Activated T-cell treated with anti-CD3 and anti-CD28 coated beads, Interleukin-2, amount 50 U/mL, for 4 hours (primary cell): ENCODE measurements around the gene NARS2. TPM values are rescaled to one million over a fixed set of nuclear protein-coding genes. Genes with fewer than 3 reads are reported as not detected.

ENCODE experiments used
- ATAC-seq, 2 donors: fragments of 200-7000 bp; cut with Tn5 transposase; one replicate each; pipeline ENCODE4 v1.10.0; 2021
- DNase-seq: peaks from one replicate; pipeline ENCODE4 v3.0.0-alpha.2; 2020
- H3K27me3 Mint-ChIP-seq: one replicate; pipeline ENCODE4 v1.8.0; 2021; ENCODE audit warnings: low read depth, mixed read lengths
- H3K36me3 Mint-ChIP-seq: one replicate; pipeline ENCODE4 v1.8.0; 2022; ENCODE audit warnings: mixed read lengths; ENCODE audit not compliant: insufficient read depth
- H3K4me1 Mint-ChIP-seq: one replicate; pipeline ENCODE4 v1.8.0; 2021; ENCODE audit warnings: low read depth, mixed read lengths
- H3K4me3 Mint-ChIP-seq: one replicate; pipeline ENCODE4 v1.8.0; 2021; ENCODE audit warnings: mild to moderate bottlenecking, moderate library complexity, mixed read lengths
- H3K9me3 Mint-ChIP-seq: one replicate; pipeline ENCODE4 v1.8.0; 2021; ENCODE audit warnings: mixed read lengths
- total RNA-seq, 3 donors: library from RNA; stranded (reverse); gene quantifications; one replicate each; pipeline ENCODE4 v1.2.1, GENCODE V29; 2021

NARS2 gene
- total RNA-seq, 3 donors from 2014 or later, result 15.6 to 25.3 (median 23.2) TPM

DNA sequence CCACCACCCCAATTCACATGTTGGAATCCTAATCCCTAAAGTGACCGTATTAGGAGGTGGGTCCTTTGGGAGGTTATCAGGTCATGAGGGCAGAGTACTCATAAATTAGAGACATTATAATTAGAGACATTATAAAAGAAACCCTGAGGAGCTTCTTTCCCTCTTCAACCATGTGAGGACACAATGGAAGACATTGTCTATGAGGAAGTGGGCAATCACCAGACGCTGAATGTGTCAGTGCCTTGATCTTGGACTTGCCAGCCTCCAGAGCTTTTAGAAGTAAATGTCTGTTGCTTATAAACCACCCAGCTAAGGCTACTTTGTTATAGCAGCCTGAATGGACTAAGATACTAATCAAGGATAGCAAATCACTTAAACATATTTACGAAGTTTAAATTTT lies 171.8 kb downstream of the NARS2 start:
- no peaks in the 10 kb centered on the region for H3K4me1 Mint-ChIP-seq
- ATAC-seq (no peak), DNase-seq (no peak)
- no peak overlapping the region for H3K4me3 Mint-ChIP-seq
- H3K27me3 Mint-ChIP-seq, result peaks cover 3% of the 10 kb centered on the region
- H3K36me3 Mint-ChIP-seq, result peaks cover 6% of the 10 kb centered on the region
- H3K9me3 Mint-ChIP-seq, result no peaks in the 10 kb centered on the region

DNA sequence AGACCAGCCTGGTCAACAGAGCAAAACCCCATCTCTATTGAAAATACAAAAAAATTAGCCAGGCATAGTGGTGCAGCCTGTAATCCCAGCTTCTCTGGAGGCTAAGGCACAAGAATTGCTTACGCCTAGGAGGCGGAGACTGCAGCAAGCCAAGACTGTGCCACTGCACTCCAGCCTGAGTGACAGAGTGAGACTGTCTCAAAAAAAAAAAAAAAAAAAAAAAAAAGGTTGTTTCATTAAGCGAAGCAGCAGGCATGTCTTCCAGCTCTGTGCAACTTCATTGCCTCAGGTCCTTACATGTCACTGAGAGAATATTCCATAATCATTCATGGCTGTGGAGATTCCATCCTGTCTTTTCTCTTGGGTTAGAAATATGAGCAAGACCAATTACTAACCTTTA lies 174.0 kb downstream of the NARS2 start:
- Mint-ChIP-seq H3K27me3 (peaks cover 3% of the 10 kb centered on the region), H3K9me3 (no peaks in the 10 kb centered on the region), H3K4me3 (no peak overlapping the region), H3K4me1 (no peaks in the 10 kb centered on the region), H3K36me3 (no peaks in the 10 kb centered on the region)
- no peak for ATAC-seq
- DNase-seq, result no peak

DNA sequence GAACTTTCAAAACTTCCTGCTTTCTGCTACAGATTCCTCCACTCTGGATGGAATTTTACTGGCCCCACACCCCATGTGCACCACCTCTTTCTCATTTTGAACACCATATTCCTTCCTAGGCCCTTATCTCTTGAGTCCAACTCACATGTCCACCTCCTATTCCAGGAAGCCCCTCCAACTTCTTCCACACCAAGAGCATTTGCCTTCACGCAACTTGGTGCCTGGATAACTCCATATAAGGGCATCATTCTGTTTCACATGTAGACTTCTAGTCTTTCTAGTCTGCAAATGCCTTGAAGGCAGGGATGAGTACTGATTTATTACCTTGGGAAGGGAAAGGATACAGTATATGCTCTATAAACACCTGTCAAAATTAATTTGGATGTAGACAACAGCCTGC lies 174.5 kb downstream of the NARS2 start:
- DNase-seq, result no peak
- H3K36me3 Mint-ChIP-seq, result no peaks in the 10 kb centered on the region
- peaks cover 3% of the 10 kb centered on the region for H3K27me3 Mint-ChIP-seq
- H3K4me3 Mint-ChIP-seq, result no peak overlapping the region
- ATAC-seq, result no peak
- H3K9me3 Mint-ChIP-seq, result no peaks in the 10 kb centered on the region
- H3K4me1 Mint-ChIP-seq, result no peaks in the 10 kb centered on the region

DNA sequence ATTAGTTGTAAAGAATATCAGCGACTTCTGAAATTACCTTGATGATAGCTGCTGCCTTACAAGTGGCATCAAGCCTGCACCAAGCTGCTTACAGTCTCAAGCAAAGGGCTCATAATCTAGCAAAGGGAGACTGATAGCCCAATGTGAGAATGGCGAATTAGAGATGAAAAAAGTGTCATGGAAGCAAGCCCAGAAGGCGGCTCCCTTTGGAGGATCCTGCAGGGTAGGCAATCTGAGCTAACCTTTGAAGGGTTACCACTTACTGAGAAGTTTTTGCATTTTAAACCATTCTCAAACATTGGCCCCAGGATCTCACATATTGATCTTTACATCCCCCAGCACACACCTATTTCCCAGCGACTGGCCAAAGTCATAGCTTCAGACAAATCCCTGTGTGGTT lies 175.5 kb downstream of the NARS2 start:
- Mint-ChIP-seq H3K9me3 (no peaks in the 10 kb centered on the region), H3K36me3 (no peaks in the 10 kb centered on the region), H3K4me3 (no peak overlapping the region), H3K4me1 (no peaks in the 10 kb centered on the region), H3K27me3 (no peaks in the 10 kb centered on the region)
- no peak for ATAC-seq
- no peak for DNase-seq

DNA sequence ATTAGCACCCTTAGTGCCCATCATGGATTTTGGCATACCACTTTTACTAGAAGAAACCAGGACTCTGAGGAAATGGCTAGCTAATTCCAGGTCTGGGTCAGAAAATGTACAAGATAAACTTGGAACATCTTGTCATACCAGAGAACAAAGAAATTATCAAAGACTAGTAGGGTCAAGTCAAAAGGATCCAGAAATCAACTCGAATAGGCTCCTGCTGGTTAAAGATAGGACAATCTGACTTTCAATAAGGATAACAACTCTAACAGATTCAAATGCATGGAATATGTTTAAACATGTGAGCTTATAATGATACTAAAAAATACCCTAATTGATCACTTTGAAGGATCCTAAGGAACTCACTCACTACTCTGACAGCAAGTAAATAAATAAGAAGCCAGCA lies 175.9 kb downstream of the NARS2 start:
- Mint-ChIP-seq H3K4me3 (no peak overlapping the region), H3K27me3 (no peaks in the 10 kb centered on the region), H3K9me3 (no peaks in the 10 kb centered on the region), H3K4me1 (no peaks in the 10 kb centered on the region), H3K36me3 (no peaks in the 10 kb centered on the region)
- ATAC-seq, result no peak
- DNase-seq, result no peak

DNA sequence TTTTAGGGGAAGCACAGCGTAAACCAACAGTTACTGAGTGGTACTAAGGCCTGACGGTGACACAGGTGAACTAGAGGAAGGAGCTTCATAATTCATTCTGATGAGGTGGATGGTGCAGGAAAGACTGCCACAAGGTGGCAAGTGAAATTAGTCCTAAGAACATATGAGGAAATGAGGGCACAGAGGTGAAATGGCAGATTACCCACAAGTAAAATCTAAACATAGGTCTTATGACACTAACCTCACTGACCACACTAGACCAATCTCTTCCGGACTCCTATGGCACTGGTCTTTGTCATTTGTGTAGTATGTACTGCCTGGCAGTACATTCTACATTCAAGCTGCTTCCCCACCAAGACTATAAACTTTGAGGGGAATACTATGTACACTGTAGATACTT lies 177.3 kb downstream of the NARS2 start:
- no peaks in the 10 kb centered on the region for H3K9me3 Mint-ChIP-seq
- H3K36me3 Mint-ChIP-seq, result no peaks in the 10 kb centered on the region
- no peaks in the 10 kb centered on the region for H3K4me1 Mint-ChIP-seq
- no peaks in the 10 kb centered on the region for H3K27me3 Mint-ChIP-seq
- DNase-seq (no peak), ATAC-seq (no peak)
- H3K4me3 Mint-ChIP-seq, result no peak overlapping the region

DNA sequence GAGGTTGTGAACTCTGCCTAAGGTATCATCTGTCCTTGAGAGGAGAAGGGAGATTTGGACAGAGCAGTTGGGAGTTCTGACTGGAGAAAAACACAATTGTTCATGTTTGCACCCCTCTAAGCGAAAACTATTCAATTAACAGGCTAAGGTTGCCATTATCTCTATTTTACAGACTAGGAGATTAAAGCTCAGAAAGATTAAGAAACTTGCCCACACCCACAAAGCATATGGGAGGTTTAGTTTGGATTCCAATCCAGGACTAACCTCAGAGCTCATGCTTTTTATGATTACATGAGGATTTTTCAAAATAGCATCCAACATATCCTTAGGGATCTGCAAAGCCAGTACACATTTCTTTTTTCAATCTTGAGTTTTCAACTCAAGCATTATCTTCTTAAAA lies 179.1 kb downstream of the NARS2 start:
- Mint-ChIP-seq H3K9me3 (no peaks in the 10 kb centered on the region), H3K4me3 (no peak overlapping the region), H3K36me3 (no peaks in the 10 kb centered on the region), H3K27me3 (no peaks in the 10 kb centered on the region), H3K4me1 (no peaks in the 10 kb centered on the region)
- no peak for DNase-seq
- no peak for ATAC-seq

DNA sequence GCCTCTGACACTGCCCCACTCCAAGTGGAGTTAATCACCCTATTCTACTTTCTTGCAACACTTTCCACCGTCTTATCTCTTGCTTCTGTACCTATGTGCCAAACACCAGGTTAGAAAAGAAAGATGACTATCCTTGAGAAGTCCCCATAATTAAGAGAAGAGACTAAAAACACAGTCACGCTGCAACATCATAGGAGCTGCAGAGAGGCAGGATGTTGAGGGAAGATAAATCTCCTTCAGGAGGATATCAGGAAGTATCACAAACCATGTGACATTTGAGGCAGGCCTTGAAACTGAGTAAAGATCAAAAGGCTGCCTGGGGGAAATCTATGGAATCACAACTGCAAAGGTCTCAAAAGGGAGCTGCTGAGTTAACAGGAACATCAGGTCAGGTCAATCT lies 181.8 kb downstream of the NARS2 start:
- DNase-seq, result no peak

DNA sequence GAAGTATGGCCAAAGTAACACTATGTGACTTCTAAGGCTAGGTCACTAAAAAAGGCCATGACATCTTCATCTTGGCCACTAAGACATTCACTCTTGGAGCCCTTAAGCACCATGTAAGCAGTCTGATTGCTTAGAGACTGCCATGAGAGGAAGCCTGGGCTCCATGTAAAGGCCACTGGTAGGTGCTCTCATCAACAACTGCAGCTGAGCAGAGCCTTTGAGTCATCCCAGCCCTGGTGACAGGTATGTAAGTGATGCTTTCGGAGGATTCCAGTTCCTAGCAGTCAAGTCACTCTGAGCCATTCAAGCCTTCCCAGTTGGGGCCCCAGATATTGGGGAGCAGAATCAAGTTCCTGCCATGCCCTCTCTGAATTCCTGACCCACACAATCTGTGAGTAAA lies 183.2 kb downstream of the NARS2 start:
- Mint-ChIP-seq H3K9me3 (peaks cover 4% of the 10 kb centered on the region), H3K4me3 (no peak overlapping the region), H3K36me3 (peaks cover 7% of the 10 kb centered on the region), H3K4me1 (no peaks in the 10 kb centered on the region), H3K27me3 (no peaks in the 10 kb centered on the region)
- ATAC-seq (no peak), DNase-seq (no peak)

More for the DNA sequence above, 181.8 kb downstream of the NARS2 start:
- H3K4me3 Mint-ChIP-seq, result no peak overlapping the region
- no peaks in the 10 kb centered on the region for H3K4me1 Mint-ChIP-seq
- peaks cover 4% of the 10 kb centered on the region for H3K36me3 Mint-ChIP-seq
- H3K27me3 Mint-ChIP-seq, result no peaks in the 10 kb centered on the region
- H3K9me3 Mint-ChIP-seq, result no peaks in the 10 kb centered on the region
- no peak for ATAC-seq

DNA sequence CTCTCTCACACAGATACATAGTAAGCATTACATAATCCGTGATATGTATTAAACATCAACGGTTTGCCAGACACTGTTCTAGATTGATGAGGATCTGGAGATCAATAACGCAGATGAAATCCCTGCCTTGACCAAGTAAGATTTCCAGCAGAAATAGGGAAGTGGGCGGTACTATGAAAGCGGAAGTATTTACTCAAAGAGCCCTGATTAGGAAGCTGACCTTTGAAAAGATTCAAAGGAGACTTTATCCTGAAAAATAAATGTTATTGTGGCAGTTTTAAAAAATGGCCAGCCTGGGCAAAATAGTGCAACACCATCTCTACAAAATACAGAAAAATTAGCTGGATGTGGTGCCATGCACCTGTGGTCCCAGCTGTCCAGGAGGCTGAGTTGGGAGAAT lies 183.9 kb downstream of the NARS2 start:
- H3K36me3 Mint-ChIP-seq, result peaks cover 7% of the 10 kb centered on the region
- peaks cover 4% of the 10 kb centered on the region for H3K9me3 Mint-ChIP-seq
- ATAC-seq (no peak), DNase-seq (no peak)
- no peaks in the 10 kb centered on the region for H3K27me3 Mint-ChIP-seq
- no peaks in the 10 kb centered on the region for H3K4me1 Mint-ChIP-seq
- no peak overlapping the region for H3K4me3 Mint-ChIP-seq

DNA sequence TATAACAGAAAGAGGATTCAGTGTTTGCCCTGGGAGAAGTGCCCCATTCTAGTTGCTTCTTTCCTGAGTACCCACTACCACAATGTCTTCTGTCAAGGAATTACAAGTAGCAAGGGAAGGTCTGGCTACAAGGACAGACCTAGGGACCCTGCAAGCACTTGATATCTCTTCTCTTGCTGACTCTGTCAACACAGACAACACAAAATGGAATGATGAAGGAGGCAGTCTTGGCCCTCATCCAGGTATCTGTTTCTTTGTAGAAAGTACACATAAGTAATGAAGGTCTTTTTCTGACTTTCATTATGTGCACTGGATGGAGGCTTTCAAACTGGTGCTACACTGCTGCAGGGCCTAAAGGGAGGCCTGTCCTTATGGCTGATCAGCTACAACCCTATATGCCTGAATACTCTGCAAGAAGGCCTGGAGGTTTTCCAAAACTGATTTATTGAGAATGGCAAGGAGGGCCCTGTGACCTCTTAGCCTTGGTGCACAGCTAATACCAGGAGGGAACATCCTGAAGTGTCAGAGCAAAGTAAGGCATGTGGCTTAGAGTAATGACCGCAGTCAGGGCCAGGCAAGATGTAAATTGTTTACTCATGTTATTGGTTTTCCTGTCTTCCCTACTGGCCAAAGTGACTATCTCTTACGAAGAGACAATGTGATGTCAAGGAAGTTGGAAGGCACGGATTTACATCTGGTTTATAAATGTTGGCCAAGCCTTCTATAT lies 188.3 kb downstream of the NARS2 start:
- no peaks in the 10 kb centered on the region for H3K4me1 Mint-ChIP-seq
- peaks cover 22% of the 10 kb centered on the region for H3K9me3 Mint-ChIP-seq
- no peaks in the 10 kb centered on the region for H3K27me3 Mint-ChIP-seq
- H3K4me3 Mint-ChIP-seq, result no peak overlapping the region
- no peak for ATAC-seq
- peaks cover 19% of the 10 kb centered on the region for H3K36me3 Mint-ChIP-seq
- DNase-seq, result no peak

Other genes starting within 250 kb of the NARS2 start
- 1 to 10 TPM; 1.9 to 3.2 (median 3.2) TPM for gene GAB2, start 157.0 kb downstream of the NARS2 start, total RNA-seq